H9 (cell line): ENCODE results near the gene LDLRAD4. TPM values are rescaled to one million over a fixed set of nuclear protein-coding genes. Genes with fewer than 3 reads are reported as not detected.
A peak's percentile ranks its signal among the peaks of the same experiment; 100 is the strongest.

Experiments
- DNase-seq: peaks from one replicate; pipeline ENCODE4 v3.0.0-alpha.2; 2017
- H2AFZ ChIP-seq: one replicate; pipeline ENCODE4 v1.6.1; 2013; ENCODE audit warnings: mild to moderate bottlenecking, low read length, control low read depth, moderate library complexity
- H2AK5ac ChIP-seq: 2 replicates; pipeline ENCODE4 v1.6.1; 2013; ENCODE audit warnings: low read length, control low read depth, mixed read lengths; ENCODE audit not compliant: insufficient read length
- H2BK120ac ChIP-seq: one replicate; pipeline ENCODE4 v1.6.1; 2013; ENCODE audit warnings: low read depth, mild to moderate bottlenecking, low read length, control low read depth, inconsistent platforms; ENCODE audit not compliant: poor library complexity, severe bottlenecking
- H2BK12ac ChIP-seq: 2 replicates; pipeline ENCODE4 v1.6.1; 2013; ENCODE audit warnings: low read length, control low read depth, mixed read lengths, low read depth; ENCODE audit not compliant: insufficient read length
- H2BK15ac ChIP-seq: 2 replicates; pipeline ENCODE4 v1.6.1; 2013; ENCODE audit warnings: low read depth, low read length, control low read depth
- H2BK20ac ChIP-seq: one replicate; pipeline ENCODE4 v1.6.1; 2013; ENCODE audit warnings: low read depth, mild to moderate bottlenecking, low read length, control low read depth, inconsistent platforms; ENCODE audit not compliant: poor library complexity, severe bottlenecking
- H2BK5ac ChIP-seq: 2 replicates; pipeline ENCODE4 v1.6.1; 2013; ENCODE audit warnings: low read length, control low read depth, mixed read lengths; ENCODE audit not compliant: insufficient read length
- H3K14ac ChIP-seq: 2 replicates; pipeline ENCODE4 v1.6.1; 2013; ENCODE audit warnings: low read length, control low read depth; ENCODE audit not compliant: insufficient read depth
- H3K18ac ChIP-seq: 2 replicates; pipeline ENCODE4 v1.6.1; 2013; ENCODE audit warnings: low read depth, mild to moderate bottlenecking, mixed read lengths, low read length, control low read depth; ENCODE audit not compliant: insufficient read length
- H3K23ac ChIP-seq: 2 replicates; pipeline ENCODE4 v1.6.1; 2013; ENCODE audit warnings: low read length, control low read depth, mixed read lengths, low read depth; ENCODE audit not compliant: insufficient read length
- H3K23me2 ChIP-seq: 2 replicates; pipeline ENCODE4 v1.6.1; 2013; ENCODE audit warnings: low read depth, mild to moderate bottlenecking, mixed read lengths, low read length, control low read depth; ENCODE audit not compliant: insufficient read length, poor library complexity, severe bottlenecking
- H3K27ac ChIP-seq: 2 replicates; pipeline ENCODE4 v1.5.1; 2013; ENCODE audit warnings: low read length, control low read depth, mixed read lengths, low read depth; ENCODE audit not compliant: insufficient read length
- H3K27me3 ChIP-seq: 2 replicates; pipeline ENCODE4 v1.6.1; 2013; ENCODE audit warnings: low read length, control low read depth, inconsistent platforms; ENCODE audit not compliant: insufficient read depth
- H3K4ac ChIP-seq: 2 replicates; pipeline ENCODE4 v1.6.1; 2013; ENCODE audit warnings: low read depth, mild to moderate bottlenecking, control low read depth, inconsistent platforms, low read length, moderate library complexity
- H3K4me1 ChIP-seq: 2 replicates; pipeline ENCODE4 v1.6.1; 2013; ENCODE audit warnings: low read length, control low read depth, inconsistent platforms; ENCODE audit not compliant: insufficient read depth
- H3K4me2 ChIP-seq: 2 replicates; pipeline ENCODE4 v1.6.1; 2013; ENCODE audit warnings: low read length, control low read depth, mixed read lengths; ENCODE audit not compliant: insufficient read length, insufficient read depth
- H3K56ac ChIP-seq: 2 replicates; pipeline ENCODE4 v1.6.1; 2013; ENCODE audit warnings: low read depth, mild to moderate bottlenecking, mixed read lengths, low read length, control low read depth; ENCODE audit not compliant: insufficient read length
- H3K79me1 ChIP-seq: 2 replicates; pipeline ENCODE4 v1.6.1; 2013; ENCODE audit warnings: low read depth, mild to moderate bottlenecking, moderate library complexity, low read length, control low read depth, inconsistent platforms; ENCODE audit not compliant: insufficient read depth, poor library complexity, severe bottlenecking
- H3K79me2 ChIP-seq: 2 replicates; pipeline ENCODE4 v1.6.1; 2013; ENCODE audit warnings: low read length, control low read depth, inconsistent platforms; ENCODE audit not compliant: insufficient read depth
- H3K9ac ChIP-seq: 2 replicates; pipeline ENCODE4 v1.6.1; 2013; ENCODE audit warnings: low read length, control low read depth, mixed read lengths; ENCODE audit not compliant: insufficient read length; ENCODE audit errors: extremely low read depth
- H3K9me3 ChIP-seq: one replicate; pipeline ENCODE4 v1.6.1; 2013; ENCODE audit warnings: low read depth, low read length, inconsistent platforms; ENCODE audit not compliant: control insufficient read depth
- H3T11ph ChIP-seq: one replicate; pipeline ENCODE4 v1.6.1; 2013; ENCODE audit warnings: mild to moderate bottlenecking, low read length, control low read depth, inconsistent platforms
- H4K20me1 ChIP-seq: one replicate; pipeline ENCODE4 v1.6.1; 2013; ENCODE audit not compliant: control insufficient read depth, insufficient read length, insufficient read depth
- H4K5ac ChIP-seq: 2 replicates; pipeline ENCODE4 v1.6.1; 2013; ENCODE audit warnings: low read depth, mild to moderate bottlenecking, mixed read lengths, low read length, control low read depth; ENCODE audit not compliant: insufficient read length
- H4K8ac ChIP-seq: replicated peaks from 2 replicates; pipeline ENCODE4 v1.6.1; 2013; ENCODE audit warnings: low read length, control low read depth, mixed read lengths, low read depth; ENCODE audit not compliant: insufficient read length
- H4K91ac ChIP-seq: 2 replicates; pipeline ENCODE4 v1.6.1; 2013; ENCODE audit warnings: low read depth, mild to moderate bottlenecking, moderate library complexity, mixed read lengths, low read length, control low read depth; ENCODE audit not compliant: insufficient read length
- H3K27ac Mint-ChIP-seq, 3 experiments: 2 replicates in 2 of 3; 3 replicates in 1 of 3; pipeline ENCODE4 v1.8.0; 2020 to 2021; ENCODE audit warnings: mixed read lengths in 3 of 3, mild to moderate bottlenecking in 1 of 3, moderate library complexity in 1 of 3
- H3K27me3 Mint-ChIP-seq: 2 replicates; pipeline ENCODE4 v1.8.0; 2021; ENCODE audit warnings: low read depth, mild to moderate bottlenecking, moderate library complexity, mixed read lengths
- H3K36me3 Mint-ChIP-seq, 3 experiments: 2 replicates in 2 of 3; 3 replicates in 1 of 3; pipeline ENCODE4 v1.8.0; 2020 to 2021; ENCODE audit warnings: low read depth in 3 of 3, mixed read lengths in 3 of 3; ENCODE audit not compliant: insufficient read depth in 1 of 3
- H3K4me1 Mint-ChIP-seq, 2 experiments: 2 replicates each; pipeline ENCODE4 v1.8.0; 2020; ENCODE audit warnings: mixed read lengths in 2 of 2
- H3K4me3 Mint-ChIP-seq, 2 experiments: 2 replicates in 1 of 2; 3 replicates in 1 of 2; pipeline ENCODE4 v1.8.0; 2020 to 2021; ENCODE audit warnings: mild to moderate bottlenecking in 2 of 2, mixed read lengths in 2 of 2, moderate library complexity in 1 of 2
- H3K9me3 Mint-ChIP-seq, 2 experiments: 2 replicates in 1 of 2; 3 replicates in 1 of 2; pipeline ENCODE4 v1.8.0; 2020; ENCODE audit warnings: mild to moderate bottlenecking in 2 of 2, mixed read lengths in 2 of 2, moderate library complexity in 1 of 2
- WGBS: extraction: QIAGEN DNeasy Blood & Tissue Kit; methylation state at CpG from one replicate; pipeline ENCODE4 v1.1.7; 2013; ENCODE audit warnings: missing lambda C conversion rate, low lambda C conversion rate, mixed read lengths; ENCODE audit not compliant: insufficient read length; ENCODE audit errors: extremely low coverage; 5-methylcytosine and 5-hydroxymethylcytosine counted together
- total RNA-seq: library from RNA; stranded (reverse); gene quantifications from 2 replicates; pipeline ENCODE4 v1.2.1, GENCODE V29; 2021
- TF ChIP-seq, protein P1 (sequence below): fragments of 200-600 bp; sonication (generic); conservative IDR thresholded peaks from 3 replicates; pipeline ENCODE4 v1.8.0; 2021; ENCODE audit warnings: antibody characterized with exemption, mild to moderate bottlenecking

The LDLRAD4 gene
- total RNA-seq, 1 experiment from 2014 or later: 3.9 TPM

- H4K8ac ChIP-seq: no peak overlapping the region
- H3T11ph ChIP-seq: no peak overlapping the region
- H3K79me1 ChIP-seq: no peaks in the 10 kb centered on the region
- no peaks in the 10 kb centered on the region for H3K36me3 Mint-ChIP-seq
- peaks cover 0 to 2% of the 10 kb centered on the region in 2 experiments; a peak in 1 of 4 replicates for H3K4me1 Mint-ChIP-seq
- H3K27me3 Mint-ChIP-seq: no peaks in the 10 kb centered on the region
- peaks cover 0 to 2% of the 10 kb centered on the region in 2 experiments; a peak in 1 of 5 replicates for H3K9me3 Mint-ChIP-seq
- no peak overlapping the region for H3K4me3 Mint-ChIP-seq
- no peak overlapping the region for H3K23ac ChIP-seq
- H3K9ac ChIP-seq: no peak overlapping the region
- no peak overlapping the region for H2BK20ac ChIP-seq
- no peaks in the 10 kb centered on the region for H3K9me3 ChIP-seq
- H3K79me2 ChIP-seq: no peaks in the 10 kb centered on the region
- H3K4ac ChIP-seq: no peak overlapping the region
- no peak overlapping the region for H3K18ac ChIP-seq
- DNase-seq: no peak
- H3K27ac Mint-ChIP-seq: no peak overlapping the region; a peak in 1 of 7 replicates
- H4K20me1 ChIP-seq: peaks cover 5% of the 10 kb centered on the region
- H2BK120ac ChIP-seq: no peak overlapping the region
- H2BK12ac ChIP-seq: no peak overlapping the region
- no peaks in the 10 kb centered on the region for H3K27me3 ChIP-seq
- no peak overlapping the region for H3K56ac ChIP-seq
- no peak overlapping the region for H4K91ac ChIP-seq
- peaks cover 3% of the 10 kb centered on the region for H3K23me2 ChIP-seq
- no CpG with 5 or more reads among the region's 4 CpGs for WGBS
- no peak overlapping the region for H3K27ac ChIP-seq
- H2BK5ac ChIP-seq: no peak overlapping the region
- no peak overlapping the region for H3K4me2 ChIP-seq
- H3K4me1 ChIP-seq: no peaks in the 10 kb centered on the region
- no peak overlapping the region for H4K5ac ChIP-seq
- H2BK15ac ChIP-seq: no peak overlapping the region
- 0 out of 2 replicates have a peak overlapping the region, but pooled peaks have one; percentile 39 for H3K14ac ChIP-seq
- no peak overlapping the region for H2AFZ ChIP-seq
- TF ChIP-seq, protein P1, sequence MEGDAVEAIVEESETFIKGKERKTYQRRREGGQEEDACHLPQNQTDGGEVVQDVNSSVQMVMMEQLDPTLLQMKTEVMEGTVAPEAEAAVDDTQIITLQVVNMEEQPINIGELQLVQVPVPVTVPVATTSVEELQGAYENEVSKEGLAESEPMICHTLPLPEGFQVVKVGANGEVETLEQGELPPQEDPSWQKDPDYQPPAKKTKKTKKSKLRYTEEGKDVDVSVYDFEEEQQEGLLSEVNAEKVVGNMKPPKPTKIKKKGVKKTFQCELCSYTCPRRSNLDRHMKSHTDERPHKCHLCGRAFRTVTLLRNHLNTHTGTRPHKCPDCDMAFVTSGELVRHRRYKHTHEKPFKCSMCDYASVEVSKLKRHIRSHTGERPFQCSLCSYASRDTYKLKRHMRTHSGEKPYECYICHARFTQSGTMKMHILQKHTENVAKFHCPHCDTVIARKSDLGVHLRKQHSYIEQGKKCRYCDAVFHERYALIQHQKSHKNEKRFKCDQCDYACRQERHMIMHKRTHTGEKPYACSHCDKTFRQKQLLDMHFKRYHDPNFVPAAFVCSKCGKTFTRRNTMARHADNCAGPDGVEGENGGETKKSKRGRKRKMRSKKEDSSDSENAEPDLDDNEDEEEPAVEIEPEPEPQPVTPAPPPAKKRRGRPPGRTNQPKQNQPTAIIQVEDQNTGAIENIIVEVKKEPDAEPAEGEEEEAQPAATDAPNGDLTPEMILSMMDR: no peak
- H2AK5ac ChIP-seq: no peak overlapping the region
Measured at GRCh38 chr18:13589316-13589715, 370.8 kb downstream of the LDLRAD4 start.
